A673 (cell line): ENCODE results near the gene ZBTB47. TPM values are rescaled to one million over a fixed set of nuclear protein-coding genes. Genes with fewer than 3 reads are reported as not detected.
A peak's percentile ranks its signal among the peaks of the same experiment; 100 is the strongest.

Experiments
- BruUV-seq: library from RNA; stranded (reverse); fragments of 400-500 nt; replicated peaks from 2 replicates; lab custom pipeline; 2021; lab: Mats Ljungman, UMichigan
- CTCF ChIA-PET: fragments of 300-600 bp; sonication (Branson Sonifier 250); formaldehyde crosslinking; loops from one replicate; lab custom pipeline; 2022; ENCODE audit warnings: antibody characterized with exemption; lab: Charles Lee
- POLR2A ChIA-PET: fragments of 300-600 bp; sonication (Branson Sonifier 250); formaldehyde crosslinking; loops from one replicate; lab custom pipeline; 2022; ENCODE audit warnings: antibody characterized with exemption; ENCODE audit not compliant: low non-redundant PET; lab: Charles Lee
- DNase-seq: peaks from one replicate; pipeline ENCODE4 v3.0.0-alpha.2; 2015; ENCODE audit warnings: low spot score
- H3K27ac ChIP-seq: fragments of 200-600 bp; sonication (generic); 2 replicates; pipeline ENCODE4 v1.5.1; 2016; ENCODE audit warnings: mixed run types, low read depth, mild to moderate bottlenecking, mixed read lengths, antibody characterized with exemption, low read length; ENCODE audit not compliant: poor library complexity, severe bottlenecking
- H3K27me3 ChIP-seq: fragments of 200-600 bp; sonication (generic); replicated peaks from 2 replicates; pipeline ENCODE4 v1.6.1; 2017; ENCODE audit warnings: mixed run types, low read depth, mild to moderate bottlenecking, mixed read lengths, antibody characterized with exemption, low read length; ENCODE audit not compliant: insufficient read depth, poor library complexity
- H3K36me3 ChIP-seq: fragments of 200-600 bp; sonication (generic); 2 replicates; pipeline ENCODE4 v1.6.1; 2016; ENCODE audit warnings: mixed run types, mild to moderate bottlenecking, mixed read lengths, antibody characterized with exemption, low read length; ENCODE audit not compliant: insufficient read depth, poor library complexity, severe bottlenecking
- H3K4me1 ChIP-seq: fragments of 200-600 bp; sonication (generic); 2 replicates; pipeline ENCODE4 v1.6.1; 2017; ENCODE audit warnings: mixed run types, mild to moderate bottlenecking, mixed read lengths, antibody characterized with exemption, low read length; ENCODE audit not compliant: insufficient read depth, poor library complexity, severe bottlenecking
- H3K4me3 ChIP-seq: fragments of 200-600 bp; sonication (generic); 2 replicates; pipeline ENCODE4 v1.5.1; 2016; ENCODE audit warnings: low read depth, mixed run types, mild to moderate bottlenecking, mixed read lengths, low read length; ENCODE audit not compliant: poor library complexity, severe bottlenecking
- H3K9me3 ChIP-seq: fragments of 200-600 bp; sonication (generic); 2 replicates; pipeline ENCODE4 v1.6.1; 2016; ENCODE audit warnings: mixed run types, low read depth, mild to moderate bottlenecking, mixed read lengths, antibody characterized with exemption, low read length; ENCODE audit not compliant: poor library complexity, severe bottlenecking
- EZH2 ChIP-seq: fragments of 200-600 bp; sonication (generic); IDR thresholded peaks from 2 replicates; pipeline ENCODE4 v1.6.1; 2017; ENCODE audit warnings: borderline replicate concordance, low read depth, mild to moderate bottlenecking, mixed read lengths, antibody characterized with exemption, low read length; ENCODE audit not compliant: poor library complexity, severe bottlenecking
- intact Hi-C: fragments of 100-400 bp; cut with micrococcal nuclease; formaldehyde crosslinking; loops from one replicate; pipeline ENCODE4 v1.10.0; 2022; ENCODE audit not compliant: unreplicated experiment
- total RNA-seq: library from RNA; stranded (reverse); gene quantifications from 2 replicates; pipeline ENCODE4 v1.2.3, GENCODE V29; 2021
- TF ChIP-seq, protein P1 (sequence below): fragments of 300-800, 200-600 bp; sonication (generic); conservative IDR thresholded peaks from 2 replicates; pipeline ENCODE4 v1.5.1; 2017; ENCODE audit warnings: low read depth, mild to moderate bottlenecking, antibody characterized with exemption, low read length, moderate library complexity, mixed read lengths

The ZBTB47 gene
- total RNA-seq, 1 experiment from 2014 or later, result 4.4 TPM

DNA sequence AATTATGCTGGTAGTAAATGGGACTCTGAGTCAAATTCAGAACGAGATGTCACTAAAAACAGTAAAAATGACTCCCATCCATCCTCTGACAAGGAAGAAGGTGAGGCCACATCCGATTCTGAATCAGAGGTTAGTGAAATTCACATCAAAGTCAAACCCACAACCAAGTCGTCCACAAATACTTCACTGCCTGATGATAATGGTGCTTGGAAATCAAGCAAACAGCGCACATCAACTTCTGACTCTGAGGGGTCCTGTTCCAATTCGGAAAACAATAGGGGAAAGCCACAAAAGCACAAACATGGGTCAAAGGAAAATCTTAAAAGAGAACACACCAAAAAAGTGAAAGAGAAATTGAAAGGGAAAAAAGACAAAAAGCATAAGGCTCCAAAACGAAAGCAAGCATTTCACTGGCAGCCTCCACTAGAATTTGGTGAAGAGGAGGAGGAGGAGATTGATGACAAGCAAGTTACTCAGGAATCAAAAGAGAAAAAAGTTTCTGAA lies 15.1 kb upstream of the ZBTB47 start:
- H3K4me3 ChIP-seq, result no peak overlapping the region
- no peaks in the 10 kb centered on the region for H3K4me1 ChIP-seq
- no peaks in the 10 kb centered on the region for H3K27me3 ChIP-seq
- H3K27ac ChIP-seq, result no peak overlapping the region
- intact Hi-C loops, result no loop called here
- ChIA-PET CTCF (no interaction called here), POLR2A (no interaction called here)
- H3K36me3 ChIP-seq, result peaks cover 77% of the 10 kb centered on the region
- no peak for DNase-seq
- TF ChIP-seq, protein P1, sequence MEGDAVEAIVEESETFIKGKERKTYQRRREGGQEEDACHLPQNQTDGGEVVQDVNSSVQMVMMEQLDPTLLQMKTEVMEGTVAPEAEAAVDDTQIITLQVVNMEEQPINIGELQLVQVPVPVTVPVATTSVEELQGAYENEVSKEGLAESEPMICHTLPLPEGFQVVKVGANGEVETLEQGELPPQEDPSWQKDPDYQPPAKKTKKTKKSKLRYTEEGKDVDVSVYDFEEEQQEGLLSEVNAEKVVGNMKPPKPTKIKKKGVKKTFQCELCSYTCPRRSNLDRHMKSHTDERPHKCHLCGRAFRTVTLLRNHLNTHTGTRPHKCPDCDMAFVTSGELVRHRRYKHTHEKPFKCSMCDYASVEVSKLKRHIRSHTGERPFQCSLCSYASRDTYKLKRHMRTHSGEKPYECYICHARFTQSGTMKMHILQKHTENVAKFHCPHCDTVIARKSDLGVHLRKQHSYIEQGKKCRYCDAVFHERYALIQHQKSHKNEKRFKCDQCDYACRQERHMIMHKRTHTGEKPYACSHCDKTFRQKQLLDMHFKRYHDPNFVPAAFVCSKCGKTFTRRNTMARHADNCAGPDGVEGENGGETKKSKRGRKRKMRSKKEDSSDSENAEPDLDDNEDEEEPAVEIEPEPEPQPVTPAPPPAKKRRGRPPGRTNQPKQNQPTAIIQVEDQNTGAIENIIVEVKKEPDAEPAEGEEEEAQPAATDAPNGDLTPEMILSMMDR, result no peak
- TF ChIP-seq EZH2, result no peak
- TSS peak; percentile 34 for BruUV-seq
- H3K9me3 ChIP-seq, result no peaks in the 10 kb centered on the region

DNA sequence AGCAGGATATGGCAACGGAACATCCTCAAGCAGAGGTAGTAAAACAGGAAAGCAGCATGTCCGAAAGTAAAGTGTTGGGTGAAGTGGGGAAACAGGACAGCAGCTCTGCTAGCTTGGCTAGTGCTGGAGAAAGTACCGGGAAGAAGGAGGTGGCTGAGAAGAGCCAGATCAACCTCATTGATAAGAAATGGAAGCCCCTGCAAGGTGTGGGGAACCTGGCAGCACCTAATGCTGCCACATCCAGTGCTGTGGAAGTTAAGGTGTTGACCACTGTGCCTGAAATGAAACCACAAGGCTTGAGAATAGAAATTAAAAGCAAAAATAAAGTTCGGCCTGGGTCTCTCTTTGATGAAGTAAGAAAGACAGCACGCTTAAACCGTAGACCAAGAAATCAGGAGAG lies 14.3 kb upstream of the ZBTB47 start:
- POLR2A ChIA-PET, result no interaction called here
- CTCF ChIA-PET, result no interaction called here
- DNase-seq, result no peak
- Histone ChIP-seq H3K36me3 (peaks cover 73% of the 10 kb centered on the region), H3K4me1 (no peaks in the 10 kb centered on the region), H3K27me3 (no peaks in the 10 kb centered on the region), H3K9me3 (no peaks in the 10 kb centered on the region), H3K27ac (no peak overlapping the region), H3K4me3 (no peak overlapping the region)
- no peak for TF ChIP-seq EZH2
- TF ChIP-seq, protein P1, result no peak
- BruUV-seq, result no TSS peak
- intact Hi-C loops, result no loop called here

DNA sequence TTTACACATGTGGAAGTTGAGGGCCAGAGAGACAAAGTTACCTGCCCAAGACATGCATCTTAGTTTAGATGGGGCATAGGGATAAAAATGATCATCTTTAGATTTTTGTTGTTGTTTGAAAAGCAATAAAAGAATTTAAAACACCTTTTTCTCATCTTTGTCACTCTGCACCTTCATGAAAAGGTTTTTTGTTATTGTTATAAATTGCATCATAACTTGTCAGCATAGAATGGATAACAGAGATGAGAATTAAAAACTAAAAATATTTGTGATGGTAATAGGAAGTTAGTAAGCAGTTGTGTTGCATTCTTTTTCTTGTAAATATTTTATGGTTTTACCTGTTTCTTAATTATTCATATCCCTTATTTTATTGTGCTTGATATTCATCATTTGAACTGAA lies 13.4 kb upstream of the ZBTB47 start:
- Histone ChIP-seq H3K27me3 (no peaks in the 10 kb centered on the region), H3K4me1 (no peaks in the 10 kb centered on the region), H3K4me3 (no peak overlapping the region), H3K27ac (no peak overlapping the region), H3K9me3 (no peaks in the 10 kb centered on the region), H3K36me3 (peaks cover 71% of the 10 kb centered on the region)
- no TSS peak for BruUV-seq
- DNase-seq, result no peak
- TF ChIP-seq, protein P1, result no peak
- no peak for TF ChIP-seq EZH2
- intact Hi-C loops, result no loop called here
- POLR2A ChIA-PET, result no interaction called here
- CTCF ChIA-PET, result no interaction called here
